Muscle layer of duodenum (tissue), 2 donors: Measurements from ENCODE around the gene DOCK8.
A peak's percentile ranks its signal among the peaks of the same experiment; 100 is the strongest.

Source experiments
- H3K27ac ChIP-seq: one replicate; pipeline ENCODE4 v1.7.0; 2013; ENCODE audit warnings: mild to moderate bottlenecking, low read length
- H3K27me3 ChIP-seq: one replicate; pipeline ENCODE4 v1.7.0; 2013; ENCODE audit warnings: low read depth, mild to moderate bottlenecking, control low read depth, low read length
- H3K36me3 ChIP-seq, 2 donors: one replicate each; pipeline ENCODE4 v1.7.0; 2013; ENCODE audit warnings: low read length in 2 of 2, control low read depth in 1 of 2, mild to moderate bottlenecking in 1 of 2; ENCODE audit not compliant: insufficient read depth in 2 of 2, control insufficient read depth in 1 of 2
- H3K4me1 ChIP-seq, 2 donors: one replicate each; pipeline ENCODE4 v1.7.0; 2013; ENCODE audit warnings: low read length in 2 of 2, mild to moderate bottlenecking in 2 of 2, control low read depth in 1 of 2, moderate library complexity in 1 of 2; ENCODE audit not compliant: insufficient read depth in 2 of 2, control insufficient read depth in 1 of 2
- H3K4me3 ChIP-seq, 2 donors: one replicate each; pipeline ENCODE4 v1.7.0; 2013; ENCODE audit warnings: low read length in 2 of 2, low read depth in 1 of 2, mild to moderate bottlenecking in 1 of 2
- H3K9me3 ChIP-seq, 2 donors: one replicate each; pipeline ENCODE4 v1.7.0; 2013; ENCODE audit warnings: low read length in 2 of 2, control low read depth in 1 of 2, mild to moderate bottlenecking in 1 of 2; ENCODE audit not compliant: control insufficient read depth in 1 of 2
- donor health status: healthy.

The DOCK8 gene

DNA sequence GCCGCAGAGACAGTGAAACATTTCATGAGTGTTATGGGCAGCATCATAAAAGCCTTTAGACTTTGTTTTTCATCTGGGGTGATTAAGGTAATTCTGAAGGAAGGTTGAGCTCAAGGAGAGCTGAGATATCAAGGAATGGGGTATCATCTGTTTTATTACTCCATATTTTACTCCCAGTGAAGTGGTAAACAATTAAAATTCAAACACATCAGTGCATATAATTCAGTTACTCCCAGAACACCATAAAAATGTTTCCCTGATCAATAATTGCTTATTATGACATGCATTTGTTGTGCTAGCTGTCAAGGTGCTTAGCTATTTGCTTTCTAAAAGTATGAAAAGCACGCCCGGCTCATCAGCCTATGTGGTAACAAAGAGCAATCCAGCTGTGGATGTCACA, 81.7 kb downstream of the DOCK8 start:
- no peaks in the 10 kb centered on the region for H3K36me3 ChIP-seq
- H3K4me1 ChIP-seq, result no peaks in the 10 kb centered on the region
- H3K27me3 ChIP-seq, result no peaks in the 10 kb centered on the region
- no peaks in the 10 kb centered on the region for H3K9me3 ChIP-seq
- no peak overlapping the region for H3K27ac ChIP-seq
- H3K4me3 ChIP-seq, result no peak overlapping the region

DNA sequence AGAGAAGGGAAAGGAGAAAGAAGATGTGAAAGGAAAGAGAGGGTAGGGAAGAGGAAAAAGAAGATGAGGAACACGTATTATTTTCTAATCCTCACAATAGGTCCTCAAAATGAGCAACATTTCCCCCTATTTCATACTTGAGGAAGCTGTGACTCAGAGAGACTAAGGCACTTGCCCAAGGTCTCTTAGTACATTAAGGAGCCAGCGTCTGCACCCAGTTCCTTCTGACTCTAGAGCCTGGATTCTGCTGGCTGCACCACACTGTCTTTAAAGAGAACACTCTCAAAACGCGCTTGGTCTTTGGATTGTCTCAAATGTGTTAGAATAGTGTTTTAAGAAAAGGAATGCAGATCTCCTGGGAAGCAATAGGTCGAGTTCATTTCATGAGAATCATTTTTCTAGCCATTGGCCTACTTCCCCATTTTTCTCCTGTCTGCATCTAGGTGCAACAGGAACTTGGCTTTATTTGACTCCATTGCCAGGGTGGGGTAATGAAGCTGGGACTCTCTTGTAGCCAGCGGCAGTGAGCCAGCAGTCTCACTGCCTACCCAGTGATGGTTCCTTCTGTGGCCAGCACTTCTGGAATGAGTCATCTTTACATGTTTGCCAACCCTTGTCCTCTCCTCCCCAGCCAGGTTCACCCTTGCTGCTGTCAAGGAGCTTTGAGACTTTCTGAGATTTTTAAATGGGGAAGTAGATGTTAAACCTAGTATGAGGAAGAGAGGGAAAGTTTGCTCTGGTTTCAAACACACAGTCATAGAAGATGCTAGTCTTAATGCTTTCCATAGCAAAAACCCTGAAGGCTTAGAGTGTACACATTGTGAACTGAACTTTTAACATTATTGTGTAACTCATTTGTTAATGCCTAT, 82.7 kb downstream of the DOCK8 start:
- Histone ChIP-seq H3K9me3 (no peaks in the 10 kb centered on the region), H3K27me3 (no peaks in the 10 kb centered on the region), H3K4me1 (no peaks in the 10 kb centered on the region), H3K36me3 (no peaks in the 10 kb centered on the region), H3K4me3 (no peak overlapping the region), H3K27ac (no peak overlapping the region)

DNA sequence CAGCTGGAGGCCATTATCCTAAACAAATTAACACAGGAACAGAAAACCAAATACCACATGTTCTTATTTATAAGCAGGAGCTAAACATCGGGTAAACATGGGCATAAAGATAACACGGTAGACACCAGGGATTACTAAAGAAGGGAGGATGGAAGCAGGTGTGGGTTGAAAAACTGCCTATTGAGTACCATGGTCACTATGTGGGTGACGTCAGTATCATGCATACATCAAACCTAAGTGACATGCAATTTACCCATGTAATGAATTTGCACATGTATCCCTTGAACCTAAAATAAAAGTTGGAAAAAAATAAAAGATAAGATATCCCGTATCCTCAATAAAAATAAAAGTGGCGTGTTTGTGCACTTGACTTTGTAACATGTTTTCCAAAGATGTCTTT, 88.8 kb downstream of the DOCK8 start:
- no peaks in the 10 kb centered on the region for H3K36me3 ChIP-seq
- no peak overlapping the region for H3K4me3 ChIP-seq
- H3K27ac ChIP-seq, result no peak overlapping the region
- H3K4me1 ChIP-seq, result no peaks in the 10 kb centered on the region
- H3K27me3 ChIP-seq, result no peaks in the 10 kb centered on the region
- H3K9me3 ChIP-seq, result no peaks in the 10 kb centered on the region

DNA sequence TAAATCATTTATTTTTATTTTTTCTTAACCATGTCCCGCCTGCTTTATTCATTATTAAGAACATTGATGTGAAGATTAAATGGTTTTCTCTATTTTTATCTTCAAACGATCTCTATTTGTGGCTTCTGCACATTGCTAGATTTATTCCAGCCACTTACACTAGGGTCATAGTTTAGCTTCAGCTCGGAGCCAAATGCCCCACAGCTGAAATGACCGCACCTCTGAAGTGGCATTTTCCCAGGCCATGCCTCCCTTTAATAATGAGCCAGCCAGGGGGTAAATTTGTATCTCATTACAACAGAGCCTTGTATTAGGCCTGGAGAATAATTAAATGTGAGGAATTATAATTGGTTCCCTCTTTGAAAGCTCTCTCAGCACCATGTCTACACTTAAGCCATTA, 89.4 kb downstream of the DOCK8 start:
- H3K9me3 ChIP-seq, result no peaks in the 10 kb centered on the region
- H3K36me3 ChIP-seq, result no peaks in the 10 kb centered on the region
- no peaks in the 10 kb centered on the region for H3K4me1 ChIP-seq
- no peak overlapping the region for H3K4me3 ChIP-seq
- no peaks in the 10 kb centered on the region for H3K27me3 ChIP-seq
- peak overlapping the region; percentile 0 for H3K27ac ChIP-seq

GRCh38 chr9:304519-305185, 90.0 kb downstream of the DOCK8 start:
- Histone ChIP-seq H3K4me3 (no peak overlapping the region), H3K36me3 (no peaks in the 10 kb centered on the region), H3K9me3 (no peaks in the 10 kb centered on the region), H3K27me3 (no peaks in the 10 kb centered on the region), H3K27ac (peak overlapping the region; percentile 0), H3K4me1 (no peaks in the 10 kb centered on the region)

GRCh38 chr9:306907-307306, 92.2 kb downstream of the DOCK8 start:
- Histone ChIP-seq H3K36me3 (no peaks in the 10 kb centered on the region), H3K4me3 (no peak overlapping the region), H3K27me3 (no peaks in the 10 kb centered on the region), H3K9me3 (no peaks in the 10 kb centered on the region), H3K27ac (no peak overlapping the region), H3K4me1 (no peaks in the 10 kb centered on the region)

DNA sequence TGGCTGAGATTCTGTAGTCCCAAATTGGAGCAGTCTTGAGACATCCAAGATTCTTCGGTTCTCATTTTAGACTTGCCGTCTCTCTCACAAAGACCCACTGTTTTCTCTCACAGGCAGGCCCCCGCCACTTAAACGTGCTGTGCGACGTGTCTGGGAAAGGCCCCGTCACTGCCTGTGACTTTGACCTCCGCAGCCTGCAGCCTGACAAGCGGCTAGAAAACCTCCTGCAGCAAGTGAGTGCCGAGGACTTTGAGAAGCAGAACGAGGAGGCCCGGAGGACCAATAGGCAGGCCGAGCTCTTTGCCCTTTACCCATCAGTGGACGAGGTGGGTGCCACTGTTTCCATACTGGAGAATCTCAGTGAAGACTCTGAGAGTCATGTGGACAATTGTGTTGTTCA, 97.2 kb downstream of the DOCK8 start:
- no peaks in the 10 kb centered on the region for H3K27me3 ChIP-seq
- H3K9me3 ChIP-seq, result no peaks in the 10 kb centered on the region
- peaks cover 3 to 4% of the 10 kb centered on the region in 2 donors for H3K36me3 ChIP-seq
- no peak overlapping the region for H3K4me3 ChIP-seq
- no peaks in the 10 kb centered on the region for H3K4me1 ChIP-seq
- no peak overlapping the region for H3K27ac ChIP-seq

DNA sequence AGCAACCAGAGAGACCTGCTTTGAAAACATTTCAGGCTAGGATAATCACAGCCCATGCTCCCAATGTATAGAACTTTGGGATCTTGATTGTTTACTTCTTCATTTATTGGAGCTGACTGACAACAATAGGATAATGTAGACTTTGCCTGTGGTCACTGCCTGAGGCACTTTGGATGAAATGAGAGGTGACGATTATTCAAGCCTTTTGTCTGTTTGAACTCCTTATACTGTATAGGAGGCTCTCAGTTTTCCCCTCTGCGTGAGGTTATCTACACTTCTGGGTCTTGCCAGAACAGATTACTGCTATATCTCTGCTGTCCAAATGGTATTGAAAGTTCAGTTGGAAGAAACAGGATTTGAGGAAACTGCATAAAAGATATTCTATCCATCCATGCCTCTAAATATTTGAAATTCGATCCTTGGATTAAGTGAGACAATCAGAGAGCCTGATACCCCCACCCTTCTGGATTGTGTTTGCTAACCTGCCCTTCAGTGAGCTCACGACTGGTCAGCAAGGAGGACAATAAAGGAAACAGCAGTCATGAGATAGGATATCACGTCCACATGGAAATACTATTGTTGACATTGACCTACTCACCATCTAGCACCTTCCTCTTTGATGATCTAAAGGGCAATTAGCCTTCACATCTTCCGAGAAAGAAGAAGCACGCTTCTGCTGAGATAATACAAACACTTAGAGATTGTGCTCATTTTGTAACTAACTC, 98.1 kb downstream of the DOCK8 start:
- peaks cover 3 to 4% of the 10 kb centered on the region in 2 donors for H3K36me3 ChIP-seq
- H3K4me3 ChIP-seq, result no peak overlapping the region
- H3K27me3 ChIP-seq, result no peaks in the 10 kb centered on the region
- H3K9me3 ChIP-seq, result no peaks in the 10 kb centered on the region
- H3K27ac ChIP-seq, result no peak overlapping the region
- no peaks in the 10 kb centered on the region for H3K4me1 ChIP-seq

DNA sequence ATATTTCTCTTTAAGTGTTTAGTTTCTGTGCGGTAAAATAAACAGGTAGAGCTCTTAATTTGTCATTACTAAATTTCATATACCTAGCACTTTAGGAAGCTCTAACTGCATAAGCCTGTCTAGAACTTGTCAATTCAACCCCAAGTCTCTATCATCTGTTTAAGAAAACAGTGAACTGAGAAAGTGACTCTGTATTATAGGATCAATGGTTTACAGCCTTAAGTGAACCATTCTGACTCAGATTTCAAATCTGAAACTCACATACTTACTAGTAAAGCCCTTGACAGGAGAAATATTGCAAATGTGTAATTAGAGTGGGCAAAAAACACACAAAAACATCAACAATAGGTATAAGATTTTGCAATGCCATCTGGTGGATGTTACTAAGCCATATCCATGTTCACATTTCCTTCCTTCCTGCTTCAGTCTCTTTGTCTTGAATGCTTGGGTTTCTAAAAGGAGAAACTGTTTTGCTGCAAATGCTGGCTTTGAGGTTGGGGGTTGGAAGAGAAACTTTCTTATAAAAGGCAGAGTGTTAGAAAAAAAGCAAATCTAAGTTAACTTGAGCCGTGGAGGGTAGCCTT, 101.8 kb downstream of the DOCK8 start:
- Histone ChIP-seq H3K4me1 (no peaks in the 10 kb centered on the region), H3K27me3 (no peaks in the 10 kb centered on the region), H3K4me3 (no peak overlapping the region), H3K9me3 (no peaks in the 10 kb centered on the region), H3K36me3 (peaks cover 3 to 10% of the 10 kb centered on the region in 2 donors), H3K27ac (no peak overlapping the region)

DNA sequence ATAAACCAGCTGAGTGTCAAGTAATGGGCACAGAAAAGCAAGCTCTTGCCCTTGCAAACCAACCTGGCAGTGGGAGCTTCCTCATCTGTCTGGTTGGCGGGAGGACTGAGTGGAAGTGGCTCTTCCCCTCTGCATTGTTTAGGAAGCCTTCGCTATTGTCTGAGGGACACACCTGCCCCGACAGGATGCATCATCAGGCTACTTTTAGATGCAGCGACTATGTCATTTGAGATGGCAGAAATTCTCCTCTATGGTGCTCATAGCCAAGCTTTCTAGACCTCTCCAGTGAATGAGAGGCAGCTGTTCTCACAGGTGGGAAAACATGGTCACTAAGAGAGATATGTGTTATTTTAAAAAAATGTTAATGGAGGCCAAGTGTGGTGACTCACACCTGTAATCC, 104.0 kb downstream of the DOCK8 start:
- Histone ChIP-seq H3K36me3 (peaks cover 0 to 10% of the 10 kb centered on the region in 2 donors), H3K27me3 (no peaks in the 10 kb centered on the region), H3K4me1 (no peaks in the 10 kb centered on the region), H3K27ac (no peak overlapping the region), H3K9me3 (no peaks in the 10 kb centered on the region), H3K4me3 (no peak overlapping the region)

- H3K36me3 ChIP-seq, result no peaks in the 10 kb centered on the region
- H3K9me3 ChIP-seq, result no peaks in the 10 kb centered on the region
- H3K27me3 ChIP-seq, result no peaks in the 10 kb centered on the region
- H3K4me3 ChIP-seq, result no peak overlapping the region
- no peak overlapping the region for H3K27ac ChIP-seq
- no peaks in the 10 kb centered on the region for H3K4me1 ChIP-seq
Observed at GRCh38 chr9:324971-325370, 110.3 kb downstream of the DOCK8 start.
